K562 (cell line): ENCODE data around the gene SAFB. TPM values are rescaled to one million over a fixed set of nuclear protein-coding genes. Genes with fewer than 3 reads are reported as not detected.

Experiments
- EGR1 ChIP-seq: fragments of 450-650 bp; conservative IDR thresholded peaks from 2 replicates; pipeline ENCODE4 v1.6.1; 2017; ENCODE audit warnings: mild to moderate bottlenecking
- FIP1L1 ChIP-seq: fragments of 200-400 bp; formaldehyde crosslinking; IDR thresholded peaks from 2 replicates; pipeline ENCODE4 v1.6.1; 2018; ENCODE audit warnings: mild to moderate bottlenecking, low read depth, low read length; ENCODE audit not compliant: poor library complexity, severe bottlenecking
- HMGN3 ChIP-seq: IDR thresholded peaks from 2 replicates; pipeline ENCODE4 v1.6.1; 2011; ENCODE audit warnings: borderline replicate concordance, low read depth, mild to moderate bottlenecking, mixed read lengths, low read length; ENCODE audit not compliant: insufficient read length; ENCODE audit errors: extremely low read depth
- HNRNPL ChIP-seq: fragments of 200-400 bp; formaldehyde crosslinking; IDR thresholded peaks from 2 replicates; pipeline ENCODE4 v1.6.1; 2017; ENCODE audit warnings: low read depth, mild to moderate bottlenecking, low read length
- SNRNP70 ChIP-seq: fragments of 200-400 bp; formaldehyde crosslinking; optimal IDR thresholded peaks from 2 replicates; pipeline ENCODE3; 2017; ENCODE audit warnings: low read depth, low read length
- SRSF9 ChIP-seq: fragments of 200-400 bp; formaldehyde crosslinking; IDR thresholded peaks from 2 replicates; pipeline ENCODE4 v1.6.1; 2017; ENCODE audit warnings: low read depth, low read length, borderline replicate concordance
- THRB ChIP-seq: fragments of 450-650 bp; formaldehyde crosslinking; conservative IDR thresholded peaks from 2 replicates; pipeline ENCODE4 v1.4.0; 2022; ENCODE audit warnings: mild to moderate bottlenecking, missing genetic modification characterization
- ZBTB17 ChIP-seq: fragments of 450-650 bp; formaldehyde crosslinking; IDR thresholded peaks from 2 replicates; pipeline ENCODE4 v1.4.0; 2020; ENCODE audit warnings: mild to moderate bottlenecking
- ZSCAN32 ChIP-seq: fragments of 450-650 bp; formaldehyde crosslinking; IDR thresholded peaks from 2 replicates; pipeline ENCODE4 v1.4.0; 2020; ENCODE audit warnings: mild to moderate bottlenecking, moderate library complexity
- polyA plus RNA-seq, 8 experiments: library from polyadenylated mRNA; depleted of rRNA in 4 of 8; stranded (reverse) in 5 of 8; unstranded in 3 of 8; fragments of >200 nt; fragmentation: Nextera tagmentation in 2 of 8; fragmentation: Illumina TruSeq in 1 of 8; extraction: Ambion mirVana in 2 of 8; extraction: Trizol in 1 of 8; gene quantifications; 2 replicates each; pipeline versions ENCODE4 v1.2.1 to v1.2.3, GENCODE V29; 2011 to 2014; ENCODE audit warnings: inconsistent platforms in 1 of 8, missing spikeins in 1 of 8
- total RNA-seq, 7 experiments: library from RNA; depleted of rRNA in 6 of 7; stranded (reverse); fragments of >200 nt in 6 of 7; fragmentation: Illumina TruSeq in 2 of 7; extraction: Trizol in 2 of 7; gene quantifications; 2 replicates each; pipeline versions ENCODE4 v1.2.1 to v1.2.3, GENCODE V29; 2011 to 2021; ENCODE audit warnings: low replicate concordance in 1 of 7

Gene SAFB
- total and polyA plus RNA-seq, 9 of the 15 experiments (the other 6 are each of a cell fraction or from before 2014, with no cell fraction given) = 1.1 to 151 (median 83.1) TPM

GRCh38 chr19:5691822-5692722 is 69.2 kb downstream of the SAFB start (continued):
- peak; percentile 62; the same call in 1 of the 2 replicates for TF ChIP-seq HNRNPL
- TF ChIP-seq FIP1L1 = peak; percentile 93
- peak; percentile 10; the same call in 1 of the 2 replicates for TF ChIP-seq ZBTB17 (CRISPR knock-in tag)
- TF ChIP-seq ZSCAN32 (CRISPR knock-in tag) = 0 out of 2 replicates have a peak, but pooled peaks have one; percentile 43
- 0 out of 2 replicates have a peak, but pooled peaks have one; percentile 51 for TF ChIP-seq THRB (CRISPR knock-in tag)
- TF ChIP-seq EGR1 = peak; percentile 53
- TF ChIP-seq HMGN3 = peak; percentile 73
- TF ChIP-seq SRSF9 = no peak
- peak; percentile 50 for TF ChIP-seq SNRNP70
